ENCODE results near the gene RCSD1. TPM values are rescaled to one million over a fixed set of nuclear protein-coding genes. Genes with fewer than 3 reads are reported as not detected.

RCSD1 gene
- total and polyA plus RNA-seq, 2 donors (not counting 3 experiments of a cell fraction or from before 2014, with no cell fraction given), result 0.08 to 1.00 TPM

DNA sequence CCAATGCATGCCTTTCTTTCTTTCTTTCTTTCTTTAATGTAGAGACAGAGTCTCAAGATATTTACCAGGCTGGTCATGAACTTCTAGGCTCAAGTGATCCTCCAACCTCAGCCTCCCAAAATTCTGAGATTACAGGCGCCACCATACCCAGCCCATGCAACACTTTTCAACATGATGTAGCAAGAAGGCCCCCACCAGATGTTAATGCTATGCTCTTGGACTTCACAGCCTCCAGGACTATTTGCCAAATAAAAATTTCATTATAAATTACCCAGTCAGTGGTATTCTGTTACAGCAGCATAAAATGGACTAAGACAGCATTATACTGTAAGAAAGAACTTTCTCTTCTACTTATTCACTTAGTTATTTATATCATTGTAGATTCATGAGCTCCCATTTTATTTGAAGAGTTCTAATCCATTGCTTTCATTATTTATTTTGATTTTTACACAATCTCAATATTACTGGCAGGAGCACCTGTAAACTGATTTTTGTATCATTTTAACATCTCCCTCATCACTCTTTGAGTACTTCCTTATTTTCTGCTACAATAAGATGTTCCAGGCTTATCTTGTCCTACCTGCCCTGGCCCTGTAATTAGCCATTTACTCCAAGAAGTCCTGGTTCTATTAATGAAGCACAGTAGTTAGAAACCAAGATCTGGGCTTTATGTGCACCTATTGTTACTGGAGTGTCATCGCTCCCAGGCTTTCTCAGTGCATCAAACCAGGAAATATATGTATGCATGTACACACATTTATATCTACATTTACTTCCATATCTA lies 4.8 kb upstream of the RCSD1 start:
- H4K20me1 ChIP-seq (replicated peaks; ENCODE audit: control insufficient read depth, extremely low read depth, insufficient read depth, low read length), result no peaks in the 10 kb centered on the region
- no TSS peak for BruUV-seq (replicated peaks)
- ChIA-PET CTCF (no interaction called here), POLR2A (no interaction called here)
- intact Hi-C loops (cut with micrococcal nuclease), result no loop called here
- peaks cover 13 to 14% of the 10 kb centered on the region in 2 experiments for H3K27me3 ChIP-seq (ENCODE audit: control insufficient read depth in 2 of 2, insufficient read depth in 2 of 2, low read length in 2 of 2)
- H3K79me2 ChIP-seq (ENCODE audit: control insufficient read depth, insufficient read depth, low read length), result no peaks in the 10 kb centered on the region
- TF ChIP-seq MYC (IDR thresholded peaks at IDR 0.05; ENCODE audit: low read depth, low read length) (no peak), POLR2A (IDR thresholded peaks at IDR 0.05; ENCODE audit: low read depth, low read length) (no peak), CTCF (IDR thresholded peaks at IDR 0.05; ENCODE audit: extremely low read depth in 1 of 2, insufficient read depth in 1 of 2, low read depth in 1 of 2, low read length in 2 of 2) (no peak)
- TF ChIP-seq, protein P1, sequence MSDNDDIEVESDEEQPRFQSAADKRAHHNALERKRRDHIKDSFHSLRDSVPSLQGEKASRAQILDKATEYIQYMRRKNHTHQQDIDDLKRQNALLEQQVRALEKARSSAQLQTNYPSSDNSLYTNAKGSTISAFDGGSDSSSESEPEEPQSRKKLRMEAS (IDR thresholded peaks at IDR 0.05; ENCODE audit: insufficient read depth, insufficient read length), result no peak
- no peak overlapping the region for H3K4me2 ChIP-seq (ENCODE audit: insufficient read depth, low read length)
- dilution Hi-C loops (cut with MboI; ENCODE audit: extremely low pct_ligation_motif_present, low sequenced_read_pairs), result no loop called here
- H3K27ac ChIP-seq (ENCODE audit: insufficient read depth, low read depth, low read length), result no peak overlapping the region
- H3K9ac ChIP-seq (replicated peaks; ENCODE audit: extremely low read depth, insufficient read depth, low read length), result no peak overlapping the region
- FAIRE-seq (no peak), DNase-seq (ENCODE audit: low read depth, low spot score) (no peak)
- no peaks in the 10 kb centered on the region for H3K36me3 ChIP-seq (ENCODE audit: control insufficient read depth in 2 of 2, extremely low read depth in 1 of 2, insufficient read depth in 2 of 2, low read length in 2 of 2)
- H2AFZ ChIP-seq (ENCODE audit: low read depth, low read length), result no peak overlapping the region
- no peaks in the 10 kb centered on the region for H3K9me3 ChIP-seq (replicated peaks; ENCODE audit: control insufficient read depth, insufficient read depth, low read length)
- H3K4me1 ChIP-seq (ENCODE audit: control insufficient read depth, extremely low read depth, insufficient read depth, low read length), result no peaks in the 10 kb centered on the region
- H3K4me3 ChIP-seq (replicated peaks in 1 of 3; ENCODE audit: insufficient read depth in 1 of 3, low read depth in 1 of 3, low read length in 3 of 3), result no peak overlapping the region
- no peaks in the 10 kb centered on the region for H3K9me1 ChIP-seq (replicated peaks; ENCODE audit: control insufficient read depth, extremely low read depth, insufficient read depth, low read length)

- BruUV-seq (replicated peaks), result no TSS peak
- H3K4me2 ChIP-seq (ENCODE audit: insufficient read depth, low read length), result no peak overlapping the region
- TF ChIP-seq CTCF (IDR thresholded peaks at IDR 0.05; ENCODE audit: extremely low read depth in 1 of 2, insufficient read depth in 1 of 2, low read depth in 1 of 2, low read length in 2 of 2), result no peak
- no peak for TF ChIP-seq POLR2AphosphoS5 (IDR thresholded peaks at IDR 0.05; ENCODE audit: insufficient read depth, low read depth, low read length)
- TF ChIP-seq, protein P1 (IDR thresholded peaks at IDR 0.05; ENCODE audit: insufficient read depth, insufficient read length), result no peak
- no peak for TF ChIP-seq GATA2 (IDR thresholded peaks at IDR 0.05; ENCODE audit: insufficient read depth, insufficient read length, low read depth, low read length)
- no peak for TF ChIP-seq MYC (IDR thresholded peaks at IDR 0.05; ENCODE audit: low read depth, low read length)
- TF ChIP-seq EZH2 (IDR thresholded peaks at IDR 0.05; ENCODE audit: borderline replicate concordance, low read depth, low read length, severe bottlenecking), result no peak
- TF ChIP-seq JUN (IDR thresholded peaks at IDR 0.05; ENCODE audit: borderline replicate concordance, insufficient read depth, insufficient read length, low read depth), result no peak
- no peak for TF ChIP-seq FOS (IDR thresholded peaks at IDR 0.05; ENCODE audit: borderline replicate concordance, insufficient read depth, low read length)
- no peak for TF ChIP-seq POLR2A (IDR thresholded peaks at IDR 0.05; ENCODE audit: low read depth, low read length)
- no peaks in the 10 kb centered on the region for H3K9me1 ChIP-seq (replicated peaks; ENCODE audit: control insufficient read depth, extremely low read depth, insufficient read depth, low read length)
- CTCF ChIA-PET, result no interaction called here
- FAIRE-seq (no peak), DNase-seq (ENCODE audit: low read depth, low spot score) (no peak)
- no peak overlapping the region for H3K4me3 ChIP-seq (replicated peaks in 1 of 3; ENCODE audit: insufficient read depth in 1 of 3, low read depth in 1 of 3, low read length in 3 of 3)
- H3K27me3 ChIP-seq (ENCODE audit: control insufficient read depth in 2 of 2, insufficient read depth in 2 of 2, low read length in 2 of 2), result peaks cover 28 to 29% of the 10 kb centered on the region in 2 experiments
- no peaks in the 10 kb centered on the region for H3K4me1 ChIP-seq (ENCODE audit: control insufficient read depth, extremely low read depth, insufficient read depth, low read length)
- dilution Hi-C loops (cut with MboI; ENCODE audit: extremely low pct_ligation_motif_present, low sequenced_read_pairs) (no loop called here), intact Hi-C loops (cut with micrococcal nuclease) (no loop called here)
- POLR2A ChIA-PET, result no interaction called here
- H3K27ac ChIP-seq (ENCODE audit: insufficient read depth, low read depth, low read length), result no peak overlapping the region
- no peaks in the 10 kb centered on the region for H3K36me3 ChIP-seq (ENCODE audit: control insufficient read depth in 2 of 2, extremely low read depth in 1 of 2, insufficient read depth in 2 of 2, low read length in 2 of 2)
- no peaks in the 10 kb centered on the region for H3K79me2 ChIP-seq (ENCODE audit: control insufficient read depth, insufficient read depth, low read length)
- no peak overlapping the region for H3K9ac ChIP-seq (replicated peaks; ENCODE audit: extremely low read depth, insufficient read depth, low read length)
- no peaks in the 10 kb centered on the region for H4K20me1 ChIP-seq (replicated peaks; ENCODE audit: control insufficient read depth, extremely low read depth, insufficient read depth, low read length)
- no peak overlapping the region for H2AFZ ChIP-seq (ENCODE audit: low read depth, low read length)
- H3K9me3 ChIP-seq (replicated peaks; ENCODE audit: control insufficient read depth, insufficient read depth, low read length), result no peaks in the 10 kb centered on the region
Measured at GRCh38 chr1:167627615-167627864, 2.5 kb upstream of the RCSD1 start.
